Cerebellar nuclear complex (tissue), 1 donor: ENCODE results near the gene N4BP2.
A peak's percentile ranks its signal among the peaks of the same experiment; 100 is the strongest.
"Not testable (repeated sequence)": the region's sequence is repeated elsewhere in the genome, so short reads cannot be mapped to it uniquely, and the experiment has no call there.

Experiments
- DNase-seq, 2 experiments: peaks; one replicate each; lab custom pipeline; 2025; lab: John Stamatoyannopoulos, UW

Gene N4BP2

GRCh38 chr4:40056716-40057585 lies at the start of gene N4BP2:
Gene N4BP2 (plus strand): TSS chr4:40056850. CDS start chr4:40097341, 40,491 bp downstream.
- DNase-seq = no peak

- DNase-seq = no peak
Measured at GRCh38 chr4:40016007-40016406, 40.6 kb upstream of the N4BP2 start.

GRCh38 chr4:40020221-40020620 lies 36.4 kb upstream of the N4BP2 start:
- DNase-seq = no peak

DNA sequence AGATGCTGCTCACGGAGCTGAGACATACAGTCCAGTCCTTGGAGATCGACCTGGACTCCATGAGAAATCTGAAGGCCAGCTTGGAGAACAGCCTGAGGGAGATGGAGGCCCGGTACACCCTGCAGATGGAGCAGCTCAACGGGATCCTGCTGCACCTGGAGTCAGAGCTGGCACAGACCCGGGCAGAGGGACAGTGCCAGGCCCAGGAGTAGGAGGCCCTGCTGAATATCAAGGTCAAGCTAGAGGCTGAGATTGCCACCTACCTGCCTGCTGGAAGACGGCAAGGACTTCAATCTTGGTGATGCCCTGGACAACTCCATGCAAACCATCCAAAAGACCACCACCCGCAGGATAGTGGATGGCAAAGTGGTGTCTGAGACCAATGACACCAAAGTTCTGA lies 35.5 kb upstream of the N4BP2 start:
- not testable (repeated sequence) for DNase-seq

- DNase-seq = not testable (repeated sequence)
Measured at GRCh38 chr4:40024049-40024448, 32.6 kb upstream of the N4BP2 start.

GRCh38 chr4:40032785-40033184 lies 23.9 kb upstream of the N4BP2 start:
- DNase-seq = no peak

DNA sequence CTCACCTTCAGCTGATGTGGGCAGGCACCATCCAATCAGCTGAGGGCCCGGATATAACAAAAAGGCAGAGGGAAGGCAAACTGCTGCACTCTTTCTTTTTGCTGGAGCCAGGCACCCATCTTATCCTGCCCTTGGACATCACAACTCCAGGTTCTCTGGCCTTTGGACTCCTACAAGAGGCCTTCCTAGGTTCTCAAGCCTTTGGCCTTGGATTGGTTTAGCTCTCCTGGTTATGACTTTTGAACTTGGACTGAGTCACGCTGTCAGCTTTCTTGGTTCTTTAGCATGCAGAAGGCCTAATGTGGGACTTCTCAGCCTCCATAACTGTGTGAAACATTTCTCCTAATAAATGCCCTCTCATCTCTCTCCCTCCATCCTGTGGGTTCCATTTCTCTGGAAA lies 23.0 kb upstream of the N4BP2 start:
- no peak for DNase-seq

GRCh38 chr4:40038977-40039376 lies 17.7 kb upstream of the N4BP2 start:
- no peak for DNase-seq

- DNase-seq = no peak
Measured at GRCh38 chr4:40040908-40041307, 15.7 kb upstream of the N4BP2 start.

- no peak for DNase-seq
Measured at GRCh38 chr4:40043786-40044185, 12.9 kb upstream of the N4BP2 start.

DNA sequence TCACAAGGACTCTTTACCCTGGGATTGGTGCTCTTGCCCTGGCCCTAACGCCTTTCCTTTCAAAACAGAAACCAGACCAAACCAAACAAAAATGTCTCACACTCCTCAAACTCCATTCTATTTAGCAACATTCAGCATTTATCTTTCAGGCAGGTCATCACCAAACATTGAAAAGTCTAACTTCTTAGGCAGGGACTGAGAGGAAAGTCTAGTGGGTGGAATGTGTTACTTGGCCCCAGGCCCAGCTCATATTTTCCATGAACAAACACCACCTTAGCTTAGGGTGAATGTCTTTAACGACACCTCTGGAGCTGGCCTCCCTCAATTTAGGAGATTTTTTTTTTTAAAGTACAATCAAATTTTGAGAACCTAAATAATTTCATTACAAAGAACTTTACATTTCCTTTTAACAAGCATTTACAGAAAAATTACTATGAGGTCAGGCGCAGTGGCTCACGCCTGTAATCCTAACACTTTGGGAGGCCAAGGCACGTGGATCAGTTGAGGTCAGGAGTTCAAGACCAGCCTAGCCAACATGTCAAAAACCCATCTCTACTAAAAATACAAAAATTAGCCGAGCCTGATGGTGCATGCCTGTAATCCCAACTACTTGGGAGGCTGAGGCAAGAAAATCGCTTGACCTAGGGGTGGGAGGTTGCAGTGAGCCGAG lies 10.2 kb upstream of the N4BP2 start:
- DNase-seq = no peak

DNA sequence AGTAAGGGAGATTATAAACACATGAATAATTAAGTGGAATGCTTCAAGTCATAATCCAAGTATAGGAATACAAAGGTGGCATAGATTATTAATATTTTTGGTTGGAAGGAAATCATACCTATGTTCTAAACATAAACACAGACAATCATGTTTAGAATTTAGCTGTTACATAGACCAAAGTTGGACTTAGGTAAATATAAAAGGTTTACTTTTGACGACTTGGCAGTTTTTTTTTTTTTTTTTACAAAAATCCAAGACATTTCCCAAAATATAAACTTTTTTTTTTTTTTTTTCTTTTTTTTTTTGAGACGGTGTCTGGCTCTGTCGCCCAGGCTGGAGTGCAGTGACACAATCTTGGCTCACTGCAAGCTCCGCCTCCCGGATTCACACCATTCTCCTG lies 3.5 kb upstream of the N4BP2 start:
- DNase-seq = no peak

- DNase-seq = no peak
Measured at GRCh38 chr4:40055511-40055862, 1.2 kb upstream of the N4BP2 start.

GRCh38 chr4:40055863-40056715 lies 561 bp upstream of the N4BP2 start:
- DNase-seq = no peak

- DNase-seq = peak; percentile 76 to 89
Measured at GRCh38 chr4:40057586-40058091, 989 bp downstream of the N4BP2 start.

GRCh38 chr4:40058121-40058520 lies 1.5 kb downstream of the N4BP2 start:
- no peak for DNase-seq

GRCh38 chr4:40058854-40059253 lies 2.2 kb downstream of the N4BP2 start:
- DNase-seq = no peak

- no peak for DNase-seq
Measured at GRCh38 chr4:40059362-40059761, 2.7 kb downstream of the N4BP2 start.

DNA sequence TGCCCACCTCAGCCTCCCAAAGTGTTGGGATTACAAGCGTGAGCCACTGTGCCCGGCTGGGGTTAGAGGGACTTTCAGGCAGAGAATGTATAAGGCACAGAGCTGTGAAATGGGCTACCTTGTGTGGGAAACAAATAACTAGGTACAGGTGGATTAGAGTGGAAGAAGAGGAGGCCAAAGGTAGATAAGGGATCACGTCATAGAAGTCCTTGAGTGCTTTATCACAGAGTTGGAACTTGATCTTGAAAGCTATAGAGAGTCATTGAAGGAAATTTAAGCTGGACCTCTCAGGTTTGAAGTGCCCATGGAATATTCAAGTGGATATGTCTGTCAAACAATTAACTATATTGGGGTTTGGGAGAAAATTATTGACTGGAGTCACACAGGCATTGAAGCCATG lies 8.4 kb downstream of the N4BP2 start:
- no peak for DNase-seq

DNA sequence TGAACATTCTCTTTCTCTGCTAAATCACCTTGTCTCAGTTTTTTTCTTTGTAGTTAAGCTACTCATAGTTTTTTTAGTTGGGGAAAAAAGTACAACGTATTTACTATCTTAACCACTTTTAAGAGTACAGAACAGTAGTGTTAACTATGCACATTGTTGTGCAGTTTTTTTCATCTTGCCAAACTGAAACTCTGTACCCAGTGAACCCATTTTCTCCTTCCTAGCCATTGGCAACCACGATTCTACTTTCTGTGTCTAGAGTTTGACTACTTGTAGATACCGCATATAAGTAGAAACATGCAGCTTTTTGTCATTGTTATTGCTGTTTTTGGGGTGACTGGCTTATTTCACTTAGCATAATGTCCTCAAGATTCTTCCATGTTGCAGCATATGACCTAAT lies 10.0 kb downstream of the N4BP2 start:
- no peak for DNase-seq

DNA sequence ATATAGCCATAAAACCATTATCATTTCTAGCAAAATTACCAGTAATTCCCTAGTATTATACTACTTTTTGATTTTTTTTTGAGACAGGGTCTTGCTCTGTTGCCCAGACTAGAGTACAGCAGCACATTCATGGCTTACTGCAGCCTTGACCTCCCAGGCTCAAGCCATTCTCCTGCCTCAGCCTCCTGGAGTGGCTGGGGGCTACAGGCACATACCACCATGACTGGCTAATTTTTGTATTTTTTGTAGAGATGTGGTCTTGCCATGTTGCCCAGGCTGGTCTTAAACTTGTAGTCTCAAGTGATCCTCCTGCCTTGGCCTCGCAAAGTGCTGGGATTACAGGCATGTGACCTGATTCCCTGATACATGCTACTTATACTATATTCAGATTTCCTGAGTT lies 13.7 kb downstream of the N4BP2 start:
- DNase-seq = no peak

- DNase-seq = no peak
Measured at GRCh38 chr4:40086421-40086820, 29.8 kb downstream of the N4BP2 start.
